B cell (primary cell): ENCODE results near the gene MPDZ. TPM values are rescaled to one million over a fixed set of nuclear protein-coding genes. Genes with fewer than 3 reads are reported as not detected.

Experiments
- ATAC-seq: fragments of 200-7000 bp; cut with Tn5 transposase; one replicate; pipeline ENCODE4 v1.10.0; 2021; ENCODE audit warnings: low read depth, mild to moderate bottlenecking, moderate number of reproducible peaks, moderate library complexity
- CTCF ChIA-PET: fragments of 350-600 bp; sonication (Branson Sonifier 250); formaldehyde crosslinking; loops from one replicate; lab custom pipeline; 2021; ENCODE audit warnings: antibody characterized with exemption, inconsistent platforms; lab: Charles Lee
- POLR2A ChIA-PET: fragments of 350-600 bp; sonication (Branson Sonifier 250); formaldehyde crosslinking; loops from one replicate; lab custom pipeline; 2021; ENCODE audit warnings: antibody characterized with exemption; lab: Charles Lee
- DNase-seq: peaks from one replicate; pipeline ENCODE4 v3.0.0; 2013
- H2AFZ ChIP-seq: 2 replicates; pipeline ENCODE4 v1.6.1; 2012; ENCODE audit warnings: mild to moderate bottlenecking, low read depth, low read length; ENCODE audit not compliant: insufficient read depth, poor library complexity, severe bottlenecking
- H3K27ac ChIP-seq, 2 donors: 1 replicate in 1 of 2; 2 replicates in 1 of 2; pipeline ENCODE4 v1.5.1; 2012 to 2013; ENCODE audit warnings: low read length in 2 of 2, mild to moderate bottlenecking in 2 of 2, moderate library complexity in 1 of 2
- H3K27me3 ChIP-seq, 4 experiments: fragments of 200-600 bp in 1 of 4; sonication (generic) in 1 of 4; replicated peaks in 1 of 4; 1 replicate in 2 of 4; 2 replicates in 2 of 4; pipeline versions ENCODE4 v1.6.1 to v1.7.0; 2013 to 2016; ENCODE audit warnings: low read length in 3 of 4, mild to moderate bottlenecking in 2 of 4, mixed read lengths in 1 of 4, moderate library complexity in 1 of 4; ENCODE audit not compliant: insufficient read depth in 4 of 4, control insufficient read depth in 3 of 4; ENCODE audit errors: control extremely low read depth in 1 of 4
- H3K36me3 ChIP-seq, 2 experiments: replicated peaks in 1 of 2; 1 replicate in 1 of 2; 2 replicates in 1 of 2; pipeline versions ENCODE4 v1.6.1 to v1.7.1; 2013; ENCODE audit warnings: low read length in 1 of 2; ENCODE audit not compliant: insufficient read depth in 2 of 2, control insufficient read depth in 1 of 2; ENCODE audit errors: control extremely low read depth in 1 of 2, extremely low read depth in 1 of 2
- H3K4me1 ChIP-seq, 2 donors: fragments of 200-600 bp in 1 of 2; sonication (generic) in 1 of 2; 1 replicate in 1 of 2; 2 replicates in 1 of 2; pipeline versions ENCODE4 v1.5.1 to v1.6.1; 2013 to 2017; ENCODE audit warnings: low read length in 2 of 2; ENCODE audit not compliant: control insufficient read depth in 2 of 2, insufficient read depth in 2 of 2
- H3K4me2 ChIP-seq: replicated peaks from 2 replicates; pipeline ENCODE3; 2012; ENCODE audit warnings: mild to moderate bottlenecking, low read depth, low read length; ENCODE audit not compliant: poor library complexity, severe bottlenecking
- H3K4me3 ChIP-seq, 5 experiments: fragments of 200-600 bp in 1 of 5; sonication (generic) in 1 of 5; 1 replicate in 3 of 5; 2 replicates in 2 of 5; pipeline versions ENCODE4 v1.5.1 to v1.7.0; 2011 to 2016; ENCODE audit warnings: low read length in 4 of 5, mild to moderate bottlenecking in 4 of 5, low read depth in 2 of 5, control low read depth in 1 of 5, moderate library complexity in 1 of 5; ENCODE audit not compliant: insufficient read depth in 1 of 5; ENCODE audit errors: control extremely low read depth in 1 of 5, extremely low read depth in 1 of 5
- H3K79me2 ChIP-seq: fragments of 200-600 bp; sonication (generic); one replicate; pipeline ENCODE4 v1.6.0; 2016; ENCODE audit warnings: low read length; ENCODE audit not compliant: control insufficient read depth, insufficient read depth
- H3K9ac ChIP-seq: fragments of 200-600 bp; sonication (generic); 2 replicates; pipeline ENCODE4 v1.6.1; 2017; ENCODE audit warnings: mild to moderate bottlenecking, low read length, moderate library complexity
- H3K9me3 ChIP-seq, 3 donors: one replicate each; pipeline versions ENCODE4 v1.6.1 to v1.7.1; 2013; ENCODE audit warnings: low read length in 2 of 3; ENCODE audit not compliant: control insufficient read depth in 2 of 3, insufficient read depth in 1 of 3; ENCODE audit errors: control extremely low read depth in 1 of 3
- H4K20me1 ChIP-seq: 2 replicates; pipeline ENCODE4 v1.6.0; 2012; ENCODE audit warnings: mild to moderate bottlenecking, low read length; ENCODE audit not compliant: insufficient read depth, control insufficient read depth, poor library complexity, severe bottlenecking
- H3K27ac Mint-ChIP-seq: one replicate; pipeline ENCODE4 v1.8.0; 2021; ENCODE audit warnings: mixed read lengths
- H3K27me3 Mint-ChIP-seq: one replicate; pipeline ENCODE4 v1.8.0; 2021; ENCODE audit warnings: mixed read lengths
- H3K4me1 Mint-ChIP-seq: one replicate; pipeline ENCODE4 v1.8.0; 2021; ENCODE audit warnings: mixed read lengths
- H3K4me3 Mint-ChIP-seq: one replicate; pipeline ENCODE4 v1.8.0; 2021; ENCODE audit warnings: mixed read lengths
- H3K9me3 Mint-ChIP-seq: one replicate; pipeline ENCODE4 v1.8.0; 2022; ENCODE audit warnings: mixed read lengths; ENCODE audit not compliant: insufficient read depth
- CTCF ChIP-seq: fragments of 200-600 bp; IDR thresholded peaks from one replicate; pipeline ENCODE4 v1.8.0; 2022; ENCODE audit warnings: antibody characterized with exemption, mild to moderate bottlenecking
- EZH2 ChIP-seq: IDR thresholded peaks from 2 replicates; pipeline ENCODE4 v1.6.1; 2012; ENCODE audit warnings: borderline replicate concordance, low read depth, mild to moderate bottlenecking, moderate library complexity, low read length; ENCODE audit not compliant: insufficient read depth, poor library complexity, severe bottlenecking
- WGBS: methylation state at CpG from one replicate; pipeline ENCODE4 v1.1.5; 2013; ENCODE audit warnings: missing lambda C conversion rate; ENCODE audit not compliant: insufficient coverage; 5-methylcytosine and 5-hydroxymethylcytosine counted together
- intact Hi-C: fragments of 100-400 bp; cut with micrococcal nuclease; formaldehyde crosslinking; loops from one replicate; pipeline ENCODE4 v1.10.0; 2022
- polyA plus RNA-seq: library from polyadenylated mRNA; depleted of rRNA; stranded (reverse); fragments of >200 nt; gene quantifications from 2 replicates; pipeline ENCODE4 v1.2.3, GENCODE V29; 2012
- total RNA-seq, 2 donors: library from RNA; stranded (reverse); fragments of 120-200 nt in 1 of 2; gene quantifications; 1 replicate in 1 of 2; 2 replicates in 1 of 2; pipeline versions ENCODE4 v1.2.3 to v1.2.4, GENCODE V29; 2013 to 2022

The MPDZ gene
- total and polyA plus RNA-seq, 2 donors (not counting 1 experiment from before 2014, with no cell fraction given), result not detected

DNA sequence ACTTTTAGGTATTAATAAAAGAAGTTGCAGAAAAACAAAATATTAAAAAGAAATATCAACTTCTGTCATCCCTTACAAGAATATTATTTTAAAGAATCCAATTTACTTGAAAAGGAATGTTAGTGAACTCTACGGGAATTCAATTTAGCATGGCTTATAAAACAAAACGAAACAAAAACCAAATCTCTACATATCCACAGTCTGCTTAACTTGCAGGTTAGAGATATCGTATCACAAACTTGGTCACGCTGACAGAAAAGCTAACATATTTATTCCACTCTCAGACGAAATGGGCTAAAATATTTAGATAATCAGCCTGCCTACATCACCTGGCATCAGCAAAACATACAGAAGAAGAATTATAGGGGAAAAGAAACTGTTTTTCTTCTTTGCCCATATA is 92.7 kb downstream of the MPDZ start:
- no peak overlapping the region for H3K4me3 Mint-ChIP-seq

GRCh38 chr9:13186091-13186490 is 93.4 kb downstream of the MPDZ start:
- no peak overlapping the region for H3K27ac Mint-ChIP-seq
- Histone ChIP-seq H3K79me2 (no peaks in the 10 kb centered on the region), H3K4me1 (no peaks in the 10 kb centered on the region), H3K9ac (no peak overlapping the region), H3K36me3 (no peaks in the 10 kb centered on the region), H3K4me2 (no peak overlapping the region), H2AFZ (no peak overlapping the region), H3K4me3 (no peak overlapping the region), H4K20me1 (no peaks in the 10 kb centered on the region), H3K27ac (no peak overlapping the region), H3K27me3 (no peaks in the 10 kb centered on the region), H3K9me3 (no peaks in the 10 kb centered on the region)
- TF ChIP-seq CTCF (no peak), EZH2 (no peak)
- no peak overlapping the region for H3K4me3 Mint-ChIP-seq
- intact Hi-C loops, result no loop called here
- H3K4me1 Mint-ChIP-seq, result no peaks in the 10 kb centered on the region
- ChIA-PET POLR2A (no interaction called here), CTCF (no interaction called here)
- WGBS, result no CpG with 5 or more reads among the region's 1 CpG
- ATAC-seq (no peak), DNase-seq (no peak)
- no peaks in the 10 kb centered on the region for H3K9me3 Mint-ChIP-seq
- H3K27me3 Mint-ChIP-seq, result no peaks in the 10 kb centered on the region

More for the DNA sequence above, 92.7 kb downstream of the MPDZ start:
- TF ChIP-seq EZH2 (no peak), CTCF (no peak)
- no peak overlapping the region for H2AFZ ChIP-seq
- Mint-ChIP-seq H3K27ac (no peak overlapping the region), H3K9me3 (no peaks in the 10 kb centered on the region), H3K4me1 (no peaks in the 10 kb centered on the region), H3K27me3 (no peaks in the 10 kb centered on the region)
- H3K4me3 ChIP-seq, result no peak overlapping the region
- ChIA-PET POLR2A (no interaction called here), CTCF (no interaction called here)
- H3K79me2 ChIP-seq, result no peaks in the 10 kb centered on the region
- WGBS, result 60% methylated on average over 1 of the region's 5 CpGs
- DNase-seq, result no peak
- H3K9me3 ChIP-seq, result no peaks in the 10 kb centered on the region
- H3K27ac ChIP-seq, result no peak overlapping the region
- ATAC-seq, result no peak
- H4K20me1 ChIP-seq, result no peaks in the 10 kb centered on the region
- no peaks in the 10 kb centered on the region for H3K27me3 ChIP-seq
- H3K9ac ChIP-seq, result no peak overlapping the region
- intact Hi-C loops, result no loop called here
- H3K4me2 ChIP-seq, result no peak overlapping the region
- H3K36me3 ChIP-seq, result no peaks in the 10 kb centered on the region
- no peaks in the 10 kb centered on the region for H3K4me1 ChIP-seq
